ENCODE measurements around the gene EDN2. TPM values are rescaled to one million over a fixed set of nuclear protein-coding genes. Genes with fewer than 3 reads are reported as not detected.

EDN2 gene
- total RNA-seq, 4 donors from 2014 or later = 0.78 to 3.1 TPM; not detected in 2

- Histone ChIP-seq H3K4me1 (peaks cover 0 to 11% (median 0%) of the 10 kb centered on the region in 4 donors), H3K36me3 (no peaks in the 10 kb centered on the region), H3K27ac (no peak overlapping the region), H3K4me3 (no peak overlapping the region), H3K27me3 (peaks cover 0 to 4% of the 10 kb centered on the region in 2 donors), H3K9me3 (peaks cover 0 to 1% (median 0%) of the 10 kb centered on the region in 4 donors)
- WGBS, 2 donors = 79 to 82% methylated on average over 6 of the region's 6 CpGs
- no peak for DNase-seq (ENCODE audit: low spot score in 2 of 2)
- TF ChIP-seq, protein P1, sequence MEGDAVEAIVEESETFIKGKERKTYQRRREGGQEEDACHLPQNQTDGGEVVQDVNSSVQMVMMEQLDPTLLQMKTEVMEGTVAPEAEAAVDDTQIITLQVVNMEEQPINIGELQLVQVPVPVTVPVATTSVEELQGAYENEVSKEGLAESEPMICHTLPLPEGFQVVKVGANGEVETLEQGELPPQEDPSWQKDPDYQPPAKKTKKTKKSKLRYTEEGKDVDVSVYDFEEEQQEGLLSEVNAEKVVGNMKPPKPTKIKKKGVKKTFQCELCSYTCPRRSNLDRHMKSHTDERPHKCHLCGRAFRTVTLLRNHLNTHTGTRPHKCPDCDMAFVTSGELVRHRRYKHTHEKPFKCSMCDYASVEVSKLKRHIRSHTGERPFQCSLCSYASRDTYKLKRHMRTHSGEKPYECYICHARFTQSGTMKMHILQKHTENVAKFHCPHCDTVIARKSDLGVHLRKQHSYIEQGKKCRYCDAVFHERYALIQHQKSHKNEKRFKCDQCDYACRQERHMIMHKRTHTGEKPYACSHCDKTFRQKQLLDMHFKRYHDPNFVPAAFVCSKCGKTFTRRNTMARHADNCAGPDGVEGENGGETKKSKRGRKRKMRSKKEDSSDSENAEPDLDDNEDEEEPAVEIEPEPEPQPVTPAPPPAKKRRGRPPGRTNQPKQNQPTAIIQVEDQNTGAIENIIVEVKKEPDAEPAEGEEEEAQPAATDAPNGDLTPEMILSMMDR (IDR thresholded peaks at IDR 0.05) = no peak
- TF ChIP-seq POLR2A (IDR thresholded peaks at IDR 0.05) = no peak
- TF ChIP-seq EP300 (IDR thresholded peaks at IDR 0.05) = no peak
These were observed 45.2 kb downstream of the EDN2 start for GRCh38 chr1:41439234-41439633.

- Histone ChIP-seq H3K27me3 (peaks cover 0 to 4% of the 10 kb centered on the region in 2 donors), H3K4me1 (peaks cover 0 to 17% (median 0%) of the 10 kb centered on the region in 4 donors), H3K27ac (no peak overlapping the region), H3K4me3 (no peak overlapping the region), H3K9me3 (no peaks in the 10 kb centered on the region), H3K36me3 (no peaks in the 10 kb centered on the region)
- 93 to 97% methylated on average over 1 of the region's 1 CpG for WGBS, 2 donors
- TF ChIP-seq, protein P1 (IDR thresholded peaks at IDR 0.05) = no peak
- no peak for TF ChIP-seq POLR2A (IDR thresholded peaks at IDR 0.05)
- TF ChIP-seq EP300 (IDR thresholded peaks at IDR 0.05) = no peak
- no peak for DNase-seq (ENCODE audit: low spot score in 2 of 2)
These were observed 45.8 kb downstream of the EDN2 start for GRCh38 chr1:41438711-41439110.

DNA sequence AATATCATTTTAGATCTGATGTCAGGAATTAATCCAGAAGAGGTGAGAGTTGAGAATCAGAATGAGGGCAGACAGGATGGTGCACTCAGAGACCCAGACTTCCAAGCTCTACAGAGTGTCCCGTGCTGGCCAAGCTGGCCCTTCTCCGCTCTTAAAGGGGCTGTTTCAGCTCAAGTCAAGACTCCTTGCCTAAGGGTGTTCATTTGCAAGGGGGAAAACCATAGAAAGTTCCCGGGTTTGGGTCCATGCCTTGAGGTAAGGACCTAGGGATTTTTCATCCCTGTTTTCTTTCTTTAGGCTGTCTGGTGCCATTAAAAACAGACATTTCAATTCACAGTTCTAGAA, 47.5 kb downstream of the EDN2 start:
- no peaks in the 10 kb centered on the region for H3K9me3 ChIP-seq
- no peaks in the 10 kb centered on the region for H3K36me3 ChIP-seq
- no peak overlapping the region for H3K27ac ChIP-seq
- TF ChIP-seq POLR2A (IDR thresholded peaks at IDR 0.05) (no peak), EP300 (IDR thresholded peaks at IDR 0.05) (no peak)
- TF ChIP-seq, protein P1 (IDR thresholded peaks at IDR 0.05) = no peak
- H3K4me1 ChIP-seq = peaks cover 0 to 34% (median 15%) of the 10 kb centered on the region in 4 donors
- peaks cover 0 to 4% of the 10 kb centered on the region in 2 donors for H3K27me3 ChIP-seq
- WGBS, 2 donors = 76 to 88% methylated on average over 3 of the region's 3 CpGs
- no peak for DNase-seq (ENCODE audit: low spot score in 2 of 2)
- no peak overlapping the region for H3K4me3 ChIP-seq

DNA sequence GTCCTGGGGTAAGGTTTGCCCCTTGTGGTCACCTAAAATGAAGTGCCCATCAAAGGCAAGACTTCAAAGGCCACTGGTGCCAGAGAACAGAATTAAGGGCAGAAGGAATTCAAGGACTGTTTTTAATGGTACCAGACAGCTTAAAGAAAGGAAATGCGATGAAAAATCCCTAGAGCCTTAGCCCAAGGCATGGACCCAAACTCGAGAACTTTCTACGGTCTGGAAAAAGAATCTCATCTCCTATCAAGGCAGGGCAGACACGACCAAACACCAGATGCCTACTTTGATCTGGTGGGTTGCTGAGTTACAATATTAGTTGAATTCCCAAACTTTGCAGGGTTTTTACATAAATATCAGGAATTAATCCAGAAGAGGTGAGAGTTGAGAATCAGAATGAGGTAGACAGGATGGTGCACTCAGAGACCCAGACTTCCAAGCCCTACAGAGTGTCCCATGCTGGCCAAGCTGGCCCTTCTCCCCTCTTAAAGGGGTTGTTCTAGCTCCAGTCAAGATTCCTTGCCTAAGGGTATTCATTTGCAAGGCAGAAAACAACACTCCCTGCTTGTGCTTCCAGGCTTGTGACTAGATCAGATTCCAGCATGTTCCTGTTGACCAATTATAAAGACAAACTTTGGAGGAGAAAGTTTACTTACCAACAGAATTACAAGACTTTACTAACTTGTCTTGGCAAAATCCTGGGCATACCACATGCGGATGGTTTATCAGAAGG, 48.0 kb downstream of the EDN2 start:
- H3K4me3 ChIP-seq = no peak overlapping the region
- H3K4me1 ChIP-seq = peaks cover 0 to 38% (median 19%) of the 10 kb centered on the region in 4 donors
- WGBS, 2 donors = 80 to 88% methylated on average over 5 of the region's 5 CpGs
- H3K9me3 ChIP-seq = no peaks in the 10 kb centered on the region
- no peaks in the 10 kb centered on the region for H3K36me3 ChIP-seq
- no peak overlapping the region for H3K27ac ChIP-seq
- TF ChIP-seq EP300 (IDR thresholded peaks at IDR 0.05) (no peak), POLR2A (IDR thresholded peaks at IDR 0.05) (no peak)
- TF ChIP-seq, protein P1 (IDR thresholded peaks at IDR 0.05) = no peak
- DNase-seq (ENCODE audit: low spot score in 2 of 2) = no peak
- H3K27me3 ChIP-seq = peaks cover 0 to 4% of the 10 kb centered on the region in 2 donors

- H3K4me1 ChIP-seq = peaks cover 0 to 41% (median 20%) of the 10 kb centered on the region in 4 donors
- no peak for DNase-seq (ENCODE audit: low spot score in 2 of 2)
- H3K36me3 ChIP-seq = no peaks in the 10 kb centered on the region
- TF ChIP-seq EP300 (IDR thresholded peaks at IDR 0.05) (no peak), POLR2A (IDR thresholded peaks at IDR 0.05) (no peak)
- TF ChIP-seq, protein P1 (IDR thresholded peaks at IDR 0.05) = no peak
- H3K27me3 ChIP-seq = peaks cover 0 to 4% of the 10 kb centered on the region in 2 donors
- WGBS, 2 donors = 43 to 50% methylated on average over 11 to 15 of the region's 15 CpGs
- no peak overlapping the region for H3K27ac ChIP-seq
- H3K9me3 ChIP-seq = no peaks in the 10 kb centered on the region
- H3K4me3 ChIP-seq = no peak overlapping the region
These were observed 48.8 kb downstream of the EDN2 start for GRCh38 chr1:41435570-41436178.

All from tibial nerve (tissue), 4 donors.